HG03442 (cell line): Measurements from ENCODE around the gene KRTAP10-5.
"Not testable (repeated sequence)": the region's sequence is repeated elsewhere in the genome, so short reads cannot be mapped to it uniquely, and the experiment has no call there.

ENCODE experiments used
- ATAC-seq: cut with Tn5 transposase; IDR thresholded peaks from one replicate; pipeline ENCODE4 v1.9.1; 2021; ENCODE audit warnings: mild to moderate bottlenecking, moderate library complexity; ENCODE audit not compliant: unreplicated experiment

KRTAP10-5 gene

DNA sequence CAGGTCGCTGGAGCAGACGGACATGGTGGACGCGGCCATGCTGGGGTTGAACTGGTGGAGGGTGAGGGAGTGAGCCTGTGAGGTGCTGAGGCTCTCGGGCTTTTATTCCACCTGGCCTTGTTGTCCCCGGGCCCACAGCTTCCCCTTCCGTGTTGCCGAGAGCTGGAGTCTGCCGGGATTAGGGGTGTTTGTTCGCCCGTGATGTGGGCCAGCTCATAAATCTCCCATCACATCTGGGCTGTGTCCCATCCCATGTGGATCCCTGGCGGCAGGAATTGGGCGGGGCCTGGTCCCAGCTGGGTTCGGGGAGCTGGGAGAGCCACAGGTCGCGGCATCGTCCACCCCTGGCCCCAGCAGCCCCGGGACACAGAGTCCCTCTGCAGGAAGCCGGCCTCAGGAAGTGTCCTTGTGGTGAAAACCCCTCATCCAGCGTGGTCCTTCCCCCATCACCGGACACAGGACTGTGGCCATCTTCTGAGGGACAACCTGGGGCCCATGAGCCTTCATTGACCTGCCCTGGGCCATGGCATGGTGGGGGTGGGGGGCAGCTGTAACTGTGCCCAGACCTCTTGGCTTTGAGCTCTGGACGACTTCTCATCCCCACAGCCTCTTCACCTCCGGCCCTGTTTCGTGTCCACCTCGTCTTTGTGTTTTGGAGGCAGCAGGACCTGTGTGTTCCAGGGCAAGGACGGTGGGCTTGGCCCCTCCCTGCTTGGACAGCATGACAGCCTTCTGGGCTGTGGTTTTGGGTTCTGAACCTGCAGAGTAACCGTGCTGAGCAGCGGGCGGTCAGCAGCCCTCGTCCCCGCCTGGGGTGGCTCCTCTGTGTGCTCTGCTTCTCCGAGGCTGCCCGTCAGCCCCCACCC, 12.3 kb upstream of the KRTAP10-5 start, which contains the start of gene KRTAP10-6:
KRTAP10-6 (minus strand) TSS at position 60 of the 866 bp plus-strand sequence; CDS start at position 39, 21 bp downstream.
- no peak for ATAC-seq

DNA sequence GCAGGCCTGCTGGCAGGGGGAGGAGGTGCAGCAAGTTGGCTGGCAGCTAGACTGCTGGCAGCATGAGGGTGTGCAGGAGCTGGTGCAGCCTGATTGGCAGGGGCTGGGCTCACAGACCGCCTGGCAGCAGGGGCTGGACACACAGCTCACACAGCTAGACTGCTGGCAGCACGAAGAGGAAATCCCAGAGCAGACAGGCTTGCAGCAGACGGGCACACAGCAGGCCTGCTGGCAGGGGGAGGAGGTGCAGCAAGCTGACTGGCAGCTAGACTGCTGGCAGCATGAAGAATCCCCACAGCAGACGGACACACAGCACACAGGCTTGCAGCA, 11.4 kb upstream of the KRTAP10-5 start:
- ATAC-seq: not testable (repeated sequence)

GRCh38 chr21:44590897-44591800, 10.7 kb upstream of the KRTAP10-5 start:
- ATAC-seq: not testable (repeated sequence)

DNA sequence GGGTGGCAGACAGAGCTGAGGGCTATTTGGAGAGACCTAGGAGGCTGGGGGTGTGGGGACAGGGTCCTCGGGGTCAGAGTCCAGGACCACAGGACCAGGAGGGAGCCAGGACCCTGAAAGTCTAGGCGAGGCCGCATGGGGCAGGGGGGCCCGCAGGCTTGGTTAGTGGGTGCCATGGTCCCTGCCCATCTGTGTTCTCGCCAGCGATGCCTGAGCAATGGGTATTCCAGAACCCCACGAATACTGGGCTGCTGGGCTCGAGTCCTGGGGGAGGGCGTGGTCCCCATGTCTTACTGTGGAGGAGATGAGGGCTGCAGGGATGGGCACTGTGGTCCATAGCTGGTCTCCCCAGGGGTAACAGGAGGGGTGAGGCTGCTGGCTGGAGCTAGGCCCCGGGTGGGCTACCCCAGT, 9.9 kb upstream of the KRTAP10-5 start:
- ATAC-seq: no peak

GRCh38 chr21:44589586-44590305, 9.3 kb upstream of the KRTAP10-5 start:
- ATAC-seq: no peak

GRCh38 chr21:44589094-44589493, 8.7 kb upstream of the KRTAP10-5 start:
- no peak for ATAC-seq

- ATAC-seq: no peak
These were observed 5.5 kb upstream of the KRTAP10-5 start for GRCh38 chr21:44585892-44586291.

DNA sequence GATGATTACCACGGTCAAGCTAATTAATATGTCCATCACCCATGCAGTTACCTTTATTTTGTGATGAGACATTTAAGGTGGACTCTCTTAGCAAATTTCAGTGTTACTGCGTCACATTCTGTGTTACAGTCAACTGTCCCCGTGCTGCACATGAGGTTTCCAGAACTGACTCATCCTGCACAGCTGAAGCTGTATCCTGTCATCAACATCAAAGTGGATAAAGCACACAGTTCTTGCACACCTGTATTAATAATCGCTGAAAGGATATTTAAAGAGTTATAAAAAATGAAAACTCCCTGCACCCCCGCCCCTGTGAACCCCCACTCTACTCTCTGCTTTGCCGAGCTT, 3.4 kb upstream of the KRTAP10-5 start:
- no peak for ATAC-seq

DNA sequence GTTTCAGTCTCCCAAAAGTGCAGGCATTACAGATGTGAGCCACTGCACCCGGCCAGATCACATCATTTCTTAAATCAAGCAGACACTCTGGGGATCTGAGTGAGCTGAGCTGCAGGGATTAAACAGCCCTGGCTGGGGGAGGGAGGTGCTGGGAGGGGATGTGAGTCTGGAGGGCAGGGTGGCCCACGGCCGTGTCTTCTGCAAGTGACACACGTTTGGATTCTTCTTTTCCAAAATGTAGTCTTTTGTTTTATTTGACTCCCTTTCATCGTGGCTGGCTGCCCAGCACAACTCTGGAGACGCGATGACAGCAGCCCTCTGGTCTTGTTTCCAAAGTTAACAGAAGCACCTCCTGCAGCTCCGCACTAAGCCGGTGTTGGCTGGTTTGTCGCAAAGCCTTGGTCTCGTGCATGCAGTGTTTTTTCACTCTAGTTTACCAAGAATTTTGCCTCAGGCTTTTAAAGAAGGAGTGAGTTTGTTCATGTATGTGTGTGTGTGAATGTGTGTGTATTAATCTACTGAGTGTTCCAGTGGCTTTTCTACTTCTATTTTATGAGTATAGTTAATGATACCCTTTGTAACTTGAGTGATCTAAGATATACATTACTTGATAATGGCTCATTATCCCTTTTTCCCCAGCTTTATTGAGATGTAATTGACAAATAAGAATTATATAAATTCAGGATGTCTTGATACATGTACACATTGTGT, 2.8 kb upstream of the KRTAP10-5 start:
- no peak for ATAC-seq

DNA sequence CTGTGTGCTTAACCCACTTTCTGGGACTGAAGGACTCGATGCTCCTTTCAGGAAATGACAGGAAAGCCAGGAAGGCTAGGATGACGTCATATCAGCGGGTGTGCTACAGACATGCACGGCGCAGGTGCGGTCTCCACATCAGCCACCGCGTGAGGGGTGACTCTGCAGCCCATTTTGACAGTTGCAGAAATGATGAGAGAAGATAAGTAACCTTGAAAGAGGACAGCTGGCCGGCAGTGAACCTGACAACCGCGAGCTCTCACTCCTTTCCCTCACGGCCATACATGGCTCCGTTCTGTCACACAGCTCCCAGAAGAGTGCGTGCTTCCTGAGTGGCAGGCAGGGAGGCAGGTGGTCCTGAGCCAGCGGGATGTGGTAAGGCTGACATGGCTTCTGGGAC, 1.7 kb upstream of the KRTAP10-5 start:
- ATAC-seq: no peak

GRCh38 chr21:44581158-44581557, 754 bp upstream of the KRTAP10-5 start:
- no peak for ATAC-seq

- ATAC-seq: no peak
These were observed 615 bp downstream of the KRTAP10-5 start for GRCh38 chr21:44579833-44580144.

- no peak for ATAC-seq
These were observed 1.2 kb downstream of the KRTAP10-5 start for GRCh38 chr21:44579056-44579832.

DNA sequence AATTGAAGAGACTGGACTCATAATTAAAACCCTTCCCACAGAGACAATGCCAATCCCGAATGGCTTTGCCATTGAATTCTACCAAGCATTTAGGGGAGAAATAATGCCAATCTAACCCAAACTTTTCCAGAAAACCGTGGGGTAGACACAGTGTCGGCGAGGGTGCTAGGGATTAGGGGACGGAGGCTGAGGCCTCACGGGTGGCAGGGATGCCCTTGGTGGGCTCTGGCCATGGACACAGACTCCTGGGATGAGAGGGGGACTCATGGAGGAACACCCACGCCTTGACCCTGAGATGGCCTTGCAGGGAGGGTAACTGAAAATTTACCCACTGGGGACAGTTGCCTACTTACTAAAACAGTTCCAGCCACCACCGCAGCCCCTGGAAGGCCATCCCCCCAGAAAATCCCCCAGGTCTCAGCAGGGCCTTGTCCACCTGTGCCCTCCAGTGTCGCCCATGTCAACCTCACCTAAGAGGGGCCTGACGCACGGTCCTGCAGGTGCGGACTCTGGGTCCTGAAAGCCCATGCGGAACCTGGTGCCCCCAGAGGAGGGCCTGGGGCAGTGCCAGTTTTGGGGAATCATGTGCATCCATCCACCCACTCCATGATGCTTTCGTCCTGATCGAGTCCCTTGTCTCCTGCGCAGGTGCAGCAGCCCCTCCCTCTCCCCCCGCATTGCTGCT, 1.9 kb downstream of the KRTAP10-5 start:
- ATAC-seq: no peak

DNA sequence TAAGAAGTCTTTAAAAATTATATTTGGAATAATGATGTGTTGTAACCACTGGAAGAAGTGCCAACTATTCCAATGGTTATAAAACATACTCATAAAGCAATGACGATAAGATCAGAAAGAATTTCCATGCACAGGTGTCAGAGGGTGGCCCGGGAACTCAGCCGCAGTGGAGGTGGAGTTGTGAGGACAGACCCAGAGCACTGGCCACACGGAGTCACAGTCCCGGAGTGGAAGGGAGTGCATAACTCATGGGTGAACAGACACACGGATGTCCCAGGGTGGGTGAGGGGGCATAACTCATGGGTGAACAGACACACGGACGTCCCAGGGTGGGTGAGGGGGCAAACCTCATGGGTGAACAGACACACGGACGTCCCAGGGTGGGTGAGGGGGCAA, 4.4 kb downstream of the KRTAP10-5 start:
- ATAC-seq: no peak

DNA sequence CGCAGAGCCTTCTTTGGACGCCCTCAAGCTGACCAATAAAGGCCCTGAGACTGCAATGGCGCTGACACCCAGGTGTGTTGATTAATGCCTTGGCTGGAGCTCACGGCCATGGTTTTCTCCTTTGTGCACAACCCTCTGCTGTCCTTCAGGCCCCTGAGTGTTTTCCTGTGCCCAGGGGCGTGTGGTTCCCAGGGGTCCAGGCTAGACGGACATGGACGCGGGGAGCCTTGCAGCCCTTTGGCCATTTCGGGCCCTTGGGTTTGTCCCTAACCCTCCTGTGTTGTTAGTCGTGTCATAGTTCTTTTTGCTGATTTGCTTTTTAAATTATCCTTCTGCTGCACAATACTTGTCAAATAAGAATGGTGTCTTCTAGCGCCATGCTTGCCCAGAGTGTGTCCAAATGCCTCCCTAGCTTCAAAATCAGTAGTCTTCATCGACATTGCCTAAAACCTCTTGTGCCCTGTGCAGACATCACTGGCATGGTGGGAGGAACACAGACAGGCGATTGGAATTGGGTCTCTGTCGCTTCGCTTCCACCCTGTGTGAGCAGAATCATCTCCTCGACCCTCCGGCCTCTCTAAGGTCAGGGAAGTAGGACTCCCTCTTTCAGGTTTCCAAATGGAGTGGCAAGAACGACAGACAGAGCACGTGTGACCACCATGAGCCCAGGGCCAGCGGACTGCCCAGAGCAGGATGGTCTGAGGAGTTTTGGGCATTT, 4.9 kb downstream of the KRTAP10-5 start:
- no peak for ATAC-seq

DNA sequence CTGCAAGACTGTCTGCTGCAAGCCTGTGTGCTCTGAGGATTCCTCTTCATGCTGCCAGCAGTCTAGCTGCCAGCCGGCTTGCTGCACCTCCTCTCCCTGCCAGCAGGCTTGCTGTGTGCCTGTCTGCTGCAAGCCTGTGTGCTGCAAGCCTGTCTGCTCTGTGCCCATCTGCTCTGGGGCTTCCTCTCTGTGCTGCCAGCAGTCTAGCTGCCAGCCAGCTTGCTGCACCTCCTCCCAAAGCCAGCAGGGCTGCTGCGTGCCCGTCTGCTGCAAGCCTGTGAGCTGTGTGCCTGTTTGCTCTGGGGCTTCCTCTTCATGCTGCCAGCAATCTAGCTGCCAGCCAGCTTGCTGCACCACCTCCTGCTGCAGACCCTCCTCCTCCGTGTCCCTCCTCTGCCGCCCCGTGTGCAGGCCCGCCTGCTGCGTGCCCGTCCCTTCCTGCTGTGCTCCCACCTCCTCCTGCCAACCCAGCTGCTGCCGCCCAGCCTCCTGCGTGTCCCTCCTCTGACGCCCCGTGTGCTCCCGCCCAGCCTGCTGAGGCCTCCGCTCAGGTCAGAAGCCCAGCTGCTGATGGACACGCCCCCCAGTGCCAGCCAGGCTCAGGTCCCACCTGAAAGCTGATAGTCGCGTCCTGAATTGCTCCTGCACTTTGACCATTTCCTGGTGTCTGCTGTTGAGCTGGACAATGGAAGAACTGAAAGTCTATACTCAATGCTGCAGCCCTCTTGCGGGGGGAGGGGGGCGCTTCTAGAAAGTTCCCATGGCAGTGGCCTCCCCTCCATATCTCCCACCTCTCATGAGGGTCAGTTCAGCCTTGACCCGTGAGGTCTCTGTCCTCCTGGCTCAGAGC, 5.7 kb downstream of the KRTAP10-5 start:
- ATAC-seq: no peak
